Muscle layer of colon (tissue), 2 donors: Measurements from ENCODE around the gene SESN1.

Experiments used
- H3K27ac ChIP-seq: one replicate; pipeline ENCODE4 v1.7.0; 2013; ENCODE audit warnings: low read depth, mild to moderate bottlenecking, low read length, moderate library complexity
- H3K27me3 ChIP-seq, 2 donors: one replicate each; pipeline ENCODE4 v1.7.0; 2013; ENCODE audit warnings: low read length in 2 of 2, mild to moderate bottlenecking in 2 of 2; ENCODE audit not compliant: insufficient read depth in 2 of 2, control insufficient read depth in 1 of 2
- H3K36me3 ChIP-seq: one replicate; pipeline ENCODE4 v1.7.0; 2013; ENCODE audit warnings: mild to moderate bottlenecking, low read length; ENCODE audit not compliant: insufficient read depth
- H3K4me1 ChIP-seq: one replicate; pipeline ENCODE4 v1.7.0; 2013; ENCODE audit warnings: mild to moderate bottlenecking, low read length; ENCODE audit not compliant: insufficient read depth
- H3K4me3 ChIP-seq, 2 donors: one replicate each; pipeline ENCODE4 v1.7.0; 2013; ENCODE audit warnings: low read length in 2 of 2, low read depth in 1 of 2, mild to moderate bottlenecking in 1 of 2, moderate library complexity in 1 of 2
- H3K9ac ChIP-seq: one replicate; pipeline ENCODE4 v1.7.0; 2013; ENCODE audit warnings: low read length
- H3K9me3 ChIP-seq: one replicate; pipeline ENCODE4 v1.7.0; 2013; ENCODE audit warnings: mild to moderate bottlenecking, low read length
- donor health status: abdominal sarcoma.
- donor health status: Adenocarcinoma of cecum.

SESN1 gene

GRCh38 chr6:108941281-108941680 lies 153.4 kb downstream of the SESN1 start:
- H3K27me3 ChIP-seq, result no peaks in the 10 kb centered on the region
- H3K4me3 ChIP-seq, result no peak overlapping the region
- no peaks in the 10 kb centered on the region for H3K36me3 ChIP-seq
- no peak overlapping the region for H3K27ac ChIP-seq
- no peak overlapping the region for H3K9ac ChIP-seq
- peaks cover 25% of the 10 kb centered on the region for H3K4me1 ChIP-seq
- H3K9me3 ChIP-seq, result no peaks in the 10 kb centered on the region

DNA sequence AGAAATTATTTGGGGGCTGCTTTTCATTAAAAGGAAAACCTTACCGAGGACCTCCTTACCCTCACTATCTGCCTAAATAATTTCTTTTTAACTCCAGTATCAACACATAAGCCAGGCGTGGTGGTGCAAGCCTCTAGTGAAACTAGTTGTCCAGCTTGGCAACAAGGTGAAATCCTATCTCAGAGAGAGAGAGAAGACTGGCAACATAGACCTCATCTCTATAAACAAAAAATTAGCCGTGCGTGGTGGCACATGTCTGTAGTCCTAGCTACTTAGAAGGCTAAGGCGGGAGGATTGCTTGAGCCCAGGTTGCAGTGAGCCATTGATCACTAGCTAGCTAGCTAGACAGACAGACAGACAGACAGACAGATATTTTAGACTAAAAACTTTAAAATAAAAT lies 153.9 kb downstream of the SESN1 start:
- H3K9me3 ChIP-seq, result no peaks in the 10 kb centered on the region
- H3K4me1 ChIP-seq, result peaks cover 19% of the 10 kb centered on the region
- no peak overlapping the region for H3K27ac ChIP-seq
- H3K9ac ChIP-seq, result no peak overlapping the region
- H3K27me3 ChIP-seq, result no peaks in the 10 kb centered on the region
- no peaks in the 10 kb centered on the region for H3K36me3 ChIP-seq
- no peak overlapping the region for H3K4me3 ChIP-seq

DNA sequence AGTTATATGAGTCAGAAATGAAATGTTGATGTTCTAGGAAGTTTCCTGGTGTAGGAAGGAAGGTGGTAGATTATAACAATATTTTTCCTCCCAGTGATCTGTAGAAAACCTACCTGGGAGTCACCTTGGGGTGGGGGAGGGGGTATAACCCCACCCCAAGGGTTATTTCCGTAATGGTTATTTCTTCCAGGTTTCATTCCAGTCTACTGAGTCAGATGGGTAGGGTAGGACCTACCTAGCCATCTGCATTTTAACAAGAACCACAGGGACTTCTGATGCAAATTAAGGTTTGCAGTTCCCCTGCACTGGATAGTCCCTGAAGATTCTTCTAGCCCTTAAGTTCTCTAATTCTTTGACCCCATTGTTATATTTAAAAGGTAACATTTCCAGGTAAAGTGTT lies 157.5 kb downstream of the SESN1 start:
- H3K9ac ChIP-seq, result no peak overlapping the region
- no peaks in the 10 kb centered on the region for H3K36me3 ChIP-seq
- H3K4me3 ChIP-seq, result no peak overlapping the region
- H3K9me3 ChIP-seq, result no peaks in the 10 kb centered on the region
- H3K27me3 ChIP-seq, result no peaks in the 10 kb centered on the region
- H3K27ac ChIP-seq, result no peak overlapping the region
- H3K4me1 ChIP-seq, result no peaks in the 10 kb centered on the region
